ENCODE data around the gene HSD17B10. TPM values are rescaled to one million over a fixed set of nuclear protein-coding genes. Genes with fewer than 3 reads are reported as not detected.

HSD17B10 gene
- total and polyA plus RNA-seq, 2 of the 13 experiments (the other 11 are each of a cell fraction or from before 2014, with no cell fraction given) = 68.7 to 84.7 TPM

DNA sequence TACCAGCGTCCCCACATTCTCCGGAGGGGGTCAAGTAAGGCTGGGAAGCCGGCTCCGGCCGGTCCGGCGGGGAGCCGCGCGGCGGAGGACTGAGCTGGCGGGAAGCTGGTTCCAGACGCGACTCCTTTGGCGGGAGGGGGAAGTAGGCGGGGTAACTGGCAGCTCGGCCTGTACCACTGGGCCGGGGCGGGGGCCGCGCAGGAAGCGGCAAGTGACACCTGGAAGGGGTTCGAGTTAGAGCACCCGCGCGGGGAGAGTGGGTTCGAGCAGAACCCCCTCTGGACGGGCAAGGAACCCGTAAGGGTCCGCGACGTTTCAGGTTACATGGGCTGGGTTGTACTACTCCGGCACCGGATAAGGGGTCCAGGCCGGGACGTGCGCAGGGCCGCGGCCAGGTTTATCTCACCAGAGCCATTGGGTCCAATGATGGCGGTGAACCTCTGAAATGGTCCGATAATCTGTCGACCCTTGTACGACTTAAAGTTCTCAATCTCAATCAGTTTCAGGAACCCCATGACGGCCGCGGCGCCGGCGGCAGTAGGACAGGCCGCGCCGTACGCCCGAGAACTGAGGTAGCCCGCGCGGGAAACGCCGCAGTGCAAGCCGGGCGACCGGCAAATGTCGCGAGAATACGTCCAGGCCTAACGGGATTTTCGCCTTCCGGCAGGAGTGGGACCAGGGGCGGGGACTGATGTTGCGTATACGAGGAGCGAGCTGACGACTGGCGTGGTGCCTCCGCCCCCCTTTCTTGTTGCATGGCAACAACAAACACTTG lies 11.9 kb downstream of the HSD17B10 start, which contains the start of gene SMC1A (continued):
- TF ChIP-seq ZNF460 (CRISPR knock-in tag; IDR thresholded peaks at IDR 0.05; ENCODE audit: borderline replicate concordance) (no peak), PAF1 (CRISPR knock-in tag; IDR thresholded peaks at IDR 0.05) (no peak), ZFP62 (CRISPR knock-in tag; IDR thresholded peaks at IDR 0.05) (no peak), AKNA (CRISPR knock-in tag; IDR thresholded peaks at IDR 0.05; ENCODE audit: borderline replicate concordance) (no peak), ZNF776 (CRISPR knock-in tag; IDR thresholded peaks at IDR 0.05) (peak; percentile 46; the same call in 1 of the 2 replicates), EED (CRISPR knock-in tag; IDR thresholded peaks at IDR 0.05) (no peak), MEIS2 (CRISPR knock-in tag; IDR thresholded peaks at IDR 0.05) (no peak), ZSCAN22 (CRISPR knock-in tag; IDR thresholded peaks at IDR 0.05) (no peak), ZNF878 (CRISPR knock-in tag; IDR thresholded peaks at IDR 0.05) (peak; percentile 12; the same call in 1 of the 2 replicates), ZNF570 (CRISPR knock-in tag; IDR thresholded peaks at IDR 0.05; ENCODE audit: borderline replicate concordance) (no peak), TEAD2 (CRISPR knock-in tag; IDR thresholded peaks at IDR 0.05) (no peak), ZBTB42 (CRISPR knock-in tag; IDR thresholded peaks at IDR 0.05) (no peak), AFF4 (CRISPR knock-in tag; IDR thresholded peaks at IDR 0.05) (no peak), RAD51 (IDR thresholded peaks at IDR 0.05; ENCODE audit: borderline replicate concordance) (no peak)
- TF ChIP-seq, protein P1, sequence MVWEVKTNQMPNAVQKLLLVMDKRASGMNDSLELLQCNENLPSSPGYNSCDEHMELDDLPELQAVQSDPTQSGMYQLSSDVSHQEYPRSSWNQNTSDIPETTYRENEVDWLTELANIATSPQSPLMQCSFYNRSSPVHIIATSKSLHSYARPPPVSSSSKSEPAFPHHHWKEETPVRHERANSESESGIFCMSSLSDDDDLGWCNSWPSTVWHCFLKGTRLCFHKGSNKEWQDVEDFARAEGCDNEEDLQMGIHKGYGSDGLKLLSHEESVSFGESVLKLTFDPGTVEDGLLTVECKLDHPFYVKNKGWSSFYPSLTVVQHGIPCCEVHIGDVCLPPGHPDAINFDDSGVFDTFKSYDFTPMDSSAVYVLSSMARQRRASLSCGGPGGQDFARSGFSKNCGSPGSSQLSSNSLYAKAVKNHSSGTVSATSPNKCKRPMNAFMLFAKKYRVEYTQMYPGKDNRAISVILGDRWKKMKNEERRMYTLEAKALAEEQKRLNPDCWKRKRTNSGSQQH (CRISPR knock-in tag; IDR thresholded peaks at IDR 0.05; ENCODE audit: low read depth) = no peak
- TF ChIP-seq, protein P2, sequence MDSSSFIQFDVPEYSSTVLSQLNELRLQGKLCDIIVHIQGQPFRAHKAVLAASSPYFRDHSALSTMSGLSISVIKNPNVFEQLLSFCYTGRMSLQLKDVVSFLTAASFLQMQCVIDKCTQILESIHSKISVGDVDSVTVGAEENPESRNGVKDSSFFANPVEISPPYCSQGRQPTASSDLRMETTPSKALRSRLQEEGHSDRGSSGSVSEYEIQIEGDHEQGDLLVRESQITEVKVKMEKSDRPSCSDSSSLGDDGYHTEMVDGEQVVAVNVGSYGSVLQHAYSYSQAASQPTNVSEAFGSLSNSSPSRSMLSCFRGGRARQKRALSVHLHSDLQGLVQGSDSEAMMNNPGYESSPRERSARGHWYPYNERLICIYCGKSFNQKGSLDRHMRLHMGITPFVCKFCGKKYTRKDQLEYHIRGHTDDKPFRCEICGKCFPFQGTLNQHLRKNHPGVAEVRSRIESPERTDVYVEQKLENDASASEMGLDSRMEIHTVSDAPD (CRISPR knock-in tag; IDR thresholded peaks at IDR 0.05) = no peak

All from HepG2 (cell line).